Non-pigmented ciliary epithelial cell (primary cell): ENCODE results near the gene SUN5.
"Not testable (repeated sequence)": the region's sequence is repeated elsewhere in the genome, so short reads cannot be mapped to it uniquely, and the experiment has no call there.

ENCODE experiments used
- DNase-seq: peaks from one replicate; pipeline ENCODE4 v3.0.0-alpha.2; 2010; ENCODE audit warnings: low read depth

The SUN5 gene, protein sequence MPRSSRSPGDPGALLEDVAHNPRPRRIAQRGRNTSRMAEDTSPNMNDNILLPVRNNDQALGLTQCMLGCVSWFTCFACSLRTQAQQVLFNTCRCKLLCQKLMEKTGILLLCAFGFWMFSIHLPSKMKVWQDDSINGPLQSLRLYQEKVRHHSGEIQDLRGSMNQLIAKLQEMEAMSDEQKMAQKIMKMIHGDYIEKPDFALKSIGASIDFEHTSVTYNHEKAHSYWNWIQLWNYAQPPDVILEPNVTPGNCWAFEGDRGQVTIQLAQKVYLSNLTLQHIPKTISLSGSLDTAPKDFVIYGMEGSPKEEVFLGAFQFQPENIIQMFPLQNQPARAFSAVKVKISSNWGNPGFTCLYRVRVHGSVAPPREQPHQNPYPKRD

DNA sequence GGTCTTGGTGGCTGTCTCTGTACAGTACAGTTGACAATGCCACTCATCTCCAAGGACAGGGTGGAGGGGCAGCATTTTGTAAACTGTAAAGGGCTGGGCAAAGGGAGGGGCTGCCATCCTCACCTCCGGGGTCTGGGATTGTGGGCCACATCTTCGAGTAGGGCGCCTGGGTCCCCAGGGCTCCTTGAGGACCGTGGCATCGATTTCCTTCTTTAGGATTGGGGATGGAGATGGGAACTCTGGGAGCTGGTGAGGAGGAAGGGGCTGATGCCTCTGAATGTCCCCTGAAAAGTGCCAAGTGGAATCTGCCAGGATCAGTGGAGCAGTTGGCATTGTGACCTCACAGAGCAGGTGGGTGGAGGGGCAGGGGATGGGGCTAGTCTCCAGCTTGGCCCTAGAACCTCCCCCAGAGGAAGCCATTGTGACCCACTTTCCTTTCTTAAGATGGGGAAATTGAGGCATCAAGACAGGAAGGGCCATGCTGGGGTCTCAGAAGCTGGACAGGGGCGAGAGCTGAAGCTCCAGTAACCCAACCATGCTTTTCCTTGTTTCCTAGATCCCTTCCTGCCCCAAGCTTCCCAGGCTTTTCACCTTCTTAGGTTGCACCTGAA lies at the start of gene SUN5:
Gene SUN5 (minus strand): TSS at position 293 of the 611 bp plus-strand sequence. CDS start 93 bp downstream, at position 200.
- no peak for DNase-seq

DNA sequence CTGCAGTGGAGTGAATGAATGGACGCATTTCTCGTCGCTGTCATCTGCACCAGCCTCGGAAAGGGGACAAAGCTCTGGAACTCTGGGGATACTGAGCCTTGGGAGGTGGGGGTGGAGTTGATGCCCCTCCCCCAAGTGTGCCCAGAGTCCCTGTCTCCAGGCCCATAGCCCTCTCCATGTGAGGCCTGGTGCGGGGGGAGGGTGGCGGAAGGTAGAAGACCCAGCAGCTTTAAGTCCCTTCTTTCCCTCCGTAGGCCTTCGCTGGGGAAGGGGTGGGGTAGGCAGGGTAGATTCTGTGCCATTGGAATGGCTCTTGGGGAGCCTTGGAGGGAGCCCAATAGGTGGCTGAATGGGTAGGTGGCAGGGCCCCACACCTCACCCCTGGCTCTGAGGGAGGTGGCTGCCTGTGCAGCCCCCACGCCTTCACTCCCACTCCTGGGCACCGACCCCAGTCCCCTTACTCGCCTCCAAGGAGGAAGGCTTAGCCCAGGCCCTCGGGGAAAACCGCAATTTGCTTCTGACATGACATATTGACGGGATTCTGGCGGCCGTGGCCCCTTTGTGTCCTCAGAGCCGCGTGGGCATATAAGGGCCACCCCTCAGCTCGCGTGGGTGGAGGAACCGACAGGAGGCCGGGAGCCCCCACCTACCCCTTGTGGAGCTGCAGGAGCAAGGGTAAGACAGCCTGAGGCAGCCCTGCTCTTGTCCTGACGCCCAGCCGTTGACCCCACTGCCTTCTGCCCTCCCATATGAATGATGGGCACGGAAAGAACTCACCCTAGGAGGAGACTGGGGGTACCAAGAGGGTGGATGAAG lies 49.3 kb upstream of the SUN5 start, which contains the start of gene BPIFB3:
Gene BPIFB3 (plus strand): TSS at position 613 of the 816 bp plus-strand sequence. CDS start 1,533 bp downstream, outside the sequence.
- no peak for DNase-seq

DNA sequence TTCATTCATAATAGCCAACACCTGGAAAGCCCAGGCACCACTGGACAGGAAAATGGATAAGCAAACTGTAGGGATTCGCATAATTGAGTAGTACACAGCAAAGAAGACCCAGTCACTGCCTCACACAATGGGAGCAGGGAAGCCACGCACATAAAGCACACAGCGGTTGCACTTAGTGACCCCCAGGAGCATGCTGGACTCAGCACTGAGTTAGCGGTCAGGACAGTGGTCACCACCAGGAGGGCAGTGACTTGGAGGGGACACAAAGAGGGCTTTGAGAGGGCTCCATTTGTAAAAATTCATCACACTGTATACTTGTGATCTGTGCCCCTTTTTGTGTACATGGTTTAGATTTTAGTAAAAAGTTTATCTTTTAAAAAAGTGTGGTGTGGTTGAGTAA lies 47.1 kb upstream of the SUN5 start:
- no peak for DNase-seq

DNA sequence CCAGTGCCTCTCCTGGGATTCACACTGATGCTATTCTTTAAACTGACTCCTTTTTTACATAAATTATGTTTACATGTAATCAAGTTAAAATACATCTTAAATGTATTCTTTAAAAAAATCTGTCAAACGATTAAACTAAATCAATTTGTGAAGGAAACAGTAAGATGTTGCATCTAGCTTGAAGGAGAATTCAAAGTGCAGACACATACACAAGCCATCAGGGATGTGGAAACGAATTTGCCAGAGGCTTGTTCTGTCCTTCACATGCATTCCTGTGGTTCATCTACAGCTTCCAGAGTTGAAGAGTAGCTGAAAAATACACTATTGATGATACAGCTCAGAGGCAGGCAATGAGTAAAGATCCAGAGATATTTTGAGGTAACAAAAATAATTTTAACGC lies 42.2 kb upstream of the SUN5 start:
- DNase-seq = no peak

DNA sequence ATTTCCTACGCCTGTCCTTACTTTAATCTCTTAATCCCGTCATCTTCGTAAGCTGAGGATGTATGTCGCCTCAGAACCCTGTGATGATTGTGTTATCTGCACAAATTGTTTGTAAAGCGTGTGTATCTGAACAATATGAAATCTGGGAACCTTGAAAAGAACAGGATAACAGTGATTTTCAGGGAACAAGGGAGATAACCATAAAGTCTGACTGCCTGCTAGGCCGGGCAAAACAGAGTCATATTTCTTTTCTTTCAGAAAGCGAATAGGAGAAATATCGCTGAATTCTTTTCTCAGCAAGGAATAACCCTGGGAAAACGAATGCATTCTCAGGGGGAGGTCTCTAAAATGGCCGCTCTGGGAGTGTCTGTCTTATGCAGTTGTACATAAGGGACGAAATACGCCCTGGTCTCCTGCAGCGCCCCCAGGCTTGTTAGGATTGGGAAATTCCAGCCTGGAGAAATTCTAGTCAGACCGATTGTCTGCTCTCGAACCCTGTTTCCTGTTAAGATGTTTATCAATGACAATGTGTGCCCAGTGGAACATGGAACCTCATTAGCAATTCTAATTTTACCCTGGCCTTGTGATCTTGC lies 41.0 kb upstream of the SUN5 start:
- not testable (repeated sequence) for DNase-seq

DNA sequence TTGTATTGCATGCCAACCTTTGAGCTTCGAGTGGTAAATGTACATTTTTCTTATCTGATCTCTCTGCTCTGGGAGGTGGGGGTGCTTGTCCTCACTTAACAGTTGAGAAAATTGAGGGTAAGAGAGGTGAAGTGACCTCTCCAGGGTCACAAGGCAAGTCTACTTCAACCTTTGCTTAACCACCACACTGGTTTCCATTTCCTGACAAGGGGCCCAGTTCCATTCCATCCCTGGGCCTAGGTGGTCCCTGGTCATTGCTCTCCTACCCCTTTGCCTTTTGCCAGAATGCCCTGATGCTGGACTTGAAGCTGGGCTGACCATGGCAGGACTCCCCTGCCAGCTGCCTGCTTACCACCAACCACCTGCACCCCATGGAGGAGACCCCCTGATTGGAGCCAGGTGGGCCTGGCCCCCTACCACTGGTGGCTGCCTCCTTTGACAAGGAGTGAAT lies 39.5 kb upstream of the SUN5 start:
- no peak for DNase-seq

DNA sequence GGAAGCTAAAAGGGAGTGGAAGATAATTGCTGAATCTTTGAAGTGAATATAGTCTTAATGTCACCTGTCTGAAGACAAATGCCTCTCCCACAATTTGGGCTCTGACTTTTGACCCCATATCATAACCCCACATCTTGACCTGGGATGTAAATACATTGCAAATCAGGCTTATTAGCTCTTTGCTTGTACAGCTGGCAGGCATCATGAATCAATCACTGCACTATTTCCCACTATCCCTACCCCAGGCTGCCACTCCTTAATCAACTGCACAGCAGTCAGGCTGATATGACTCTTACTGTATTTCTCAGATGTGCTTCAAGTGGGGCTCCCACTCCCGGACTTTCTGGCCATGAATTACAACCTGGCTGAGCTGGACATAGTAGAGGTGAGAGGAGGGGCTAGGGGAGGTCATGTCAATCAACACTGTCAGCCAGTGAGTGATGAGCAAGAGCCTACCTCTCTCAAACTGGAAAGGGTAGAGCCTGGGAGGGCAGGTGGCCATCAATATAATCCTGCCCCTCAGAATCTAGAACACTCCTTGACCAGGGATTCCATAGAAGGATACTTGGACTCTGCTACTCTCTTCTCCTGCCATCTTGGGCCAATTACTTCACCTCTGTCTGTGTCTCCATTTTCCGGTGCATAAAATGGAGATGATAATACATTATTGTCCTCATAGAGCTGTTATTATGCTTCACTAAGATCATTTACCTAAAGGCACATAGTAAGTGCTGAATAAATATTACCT lies 38.9 kb upstream of the SUN5 start:
- no peak for DNase-seq

DNA sequence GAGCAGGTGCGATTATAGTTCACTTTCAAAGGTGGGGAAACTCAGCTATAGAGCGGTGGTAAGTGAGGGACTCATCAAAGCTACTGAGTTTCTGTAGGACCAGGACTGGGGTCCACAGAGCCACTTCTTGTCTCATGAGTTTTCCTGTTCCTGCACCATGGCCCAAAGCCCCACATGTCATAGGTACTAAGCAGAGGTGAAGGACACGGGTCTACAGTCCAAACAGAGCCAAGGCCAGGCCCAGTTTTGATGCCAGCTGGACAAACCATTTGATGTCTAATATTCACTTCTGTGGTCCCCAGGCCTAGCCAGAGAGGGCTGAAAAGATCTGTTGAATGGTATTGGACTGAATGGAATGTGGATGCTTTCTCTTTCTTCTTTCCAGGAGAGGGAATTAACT lies 38.2 kb upstream of the SUN5 start:
- no peak for DNase-seq

DNA sequence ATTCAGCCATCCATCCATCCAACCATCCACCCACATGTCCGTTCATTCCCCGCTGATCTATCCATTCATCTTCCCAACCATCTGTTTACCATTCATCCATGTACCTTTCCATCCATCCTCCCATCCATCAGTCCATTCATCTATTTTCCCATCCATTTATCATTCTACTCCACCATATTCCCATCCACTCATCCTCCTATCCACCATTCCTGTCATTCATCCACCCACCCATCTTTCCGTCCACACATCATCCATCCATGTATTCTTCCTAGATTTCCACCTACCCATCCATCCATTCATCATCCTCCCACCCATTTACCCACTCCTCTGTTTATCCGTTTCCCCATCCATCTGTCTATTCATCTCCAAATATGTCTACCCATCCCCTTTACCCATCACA lies 34.0 kb upstream of the SUN5 start:
- no peak for DNase-seq

DNA sequence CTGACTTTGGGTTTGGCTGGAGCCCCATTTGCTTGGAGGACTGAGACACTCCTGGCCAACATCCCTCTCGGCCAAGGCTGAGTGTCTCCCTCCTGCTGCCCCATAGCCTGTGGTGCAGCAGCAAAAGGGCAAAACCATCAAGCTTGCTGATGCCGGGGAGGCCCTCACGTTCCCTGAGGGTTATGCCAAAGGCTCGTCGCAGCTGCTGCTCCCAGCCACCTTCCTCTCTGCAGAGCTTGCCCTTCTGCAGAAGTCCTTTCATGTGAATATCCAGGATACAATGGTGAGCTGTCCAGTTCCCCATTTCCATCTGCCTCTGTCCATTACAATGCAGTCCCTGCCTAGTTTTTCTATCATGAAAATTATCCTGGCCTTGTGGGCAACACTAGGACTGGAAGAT lies 33.2 kb upstream of the SUN5 start:
- DNase-seq = no peak

DNA sequence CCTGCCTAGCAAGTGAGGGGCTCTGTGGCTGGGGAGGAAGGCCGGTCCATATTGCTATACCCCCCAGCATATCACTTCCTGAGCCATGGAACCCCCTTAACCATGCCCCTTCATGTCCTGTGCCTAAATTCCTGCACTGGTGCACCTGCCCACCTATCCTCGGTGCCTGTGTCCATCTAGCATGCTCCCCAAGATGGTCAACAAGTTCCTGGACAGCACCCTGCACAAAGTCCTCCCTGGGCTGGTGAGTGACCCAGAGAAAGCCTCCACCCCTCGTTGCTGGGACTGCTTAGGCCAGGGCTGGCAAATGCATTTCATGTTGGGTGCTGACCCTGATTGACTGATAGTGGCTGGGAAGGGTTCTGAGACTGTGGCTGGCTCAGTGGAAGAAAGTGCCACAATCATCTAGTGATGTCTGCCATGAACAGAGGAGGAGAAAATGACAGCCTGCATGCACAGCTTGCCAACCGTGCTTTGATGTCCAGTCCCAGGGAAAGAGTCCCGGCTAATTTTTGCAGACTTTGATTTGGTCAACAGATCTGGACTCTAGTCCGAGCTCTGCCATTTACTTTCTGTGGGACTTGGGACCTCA lies 30.8 kb upstream of the SUN5 start:
- no peak for DNase-seq

DNA sequence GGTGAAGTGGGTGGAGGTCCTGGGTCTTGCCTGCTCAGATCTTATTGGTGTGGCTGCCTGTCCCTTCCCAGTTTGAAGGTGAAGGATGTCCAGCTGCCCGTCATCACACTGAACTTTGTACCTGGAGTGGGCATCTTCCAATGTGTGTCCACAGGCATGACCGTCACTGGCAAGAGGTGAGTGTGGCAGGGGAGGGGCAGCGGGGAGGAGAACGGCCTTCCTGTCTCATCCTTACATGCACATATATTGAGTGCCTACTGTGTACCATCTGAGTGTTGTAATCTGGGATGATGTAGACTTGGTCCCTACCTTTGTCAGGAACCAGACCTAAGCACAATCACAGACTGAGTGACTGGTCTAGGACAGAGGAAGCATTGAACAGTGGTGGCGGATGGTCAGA lies 29.9 kb upstream of the SUN5 start:
- no peak for DNase-seq

DNA sequence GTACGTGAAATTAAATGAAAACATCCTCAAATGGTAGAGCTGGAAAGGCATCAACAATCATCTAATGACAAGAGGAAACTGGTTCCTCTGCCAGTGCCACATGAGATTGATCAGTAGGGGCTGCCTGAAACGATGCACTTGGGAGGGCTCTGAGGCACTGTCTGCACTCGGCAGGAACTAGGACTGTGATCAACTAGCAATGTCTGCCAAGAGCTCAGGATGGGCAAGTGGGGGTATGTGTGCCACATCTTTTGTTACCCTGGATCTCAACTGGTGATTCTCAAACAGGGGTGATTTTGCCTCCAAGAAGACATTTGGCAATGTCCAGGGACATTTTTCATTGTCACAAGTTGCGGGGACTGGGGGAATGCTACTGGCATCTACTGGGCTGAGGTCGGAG lies 29.1 kb upstream of the SUN5 start:
- DNase-seq = no peak

DNA sequence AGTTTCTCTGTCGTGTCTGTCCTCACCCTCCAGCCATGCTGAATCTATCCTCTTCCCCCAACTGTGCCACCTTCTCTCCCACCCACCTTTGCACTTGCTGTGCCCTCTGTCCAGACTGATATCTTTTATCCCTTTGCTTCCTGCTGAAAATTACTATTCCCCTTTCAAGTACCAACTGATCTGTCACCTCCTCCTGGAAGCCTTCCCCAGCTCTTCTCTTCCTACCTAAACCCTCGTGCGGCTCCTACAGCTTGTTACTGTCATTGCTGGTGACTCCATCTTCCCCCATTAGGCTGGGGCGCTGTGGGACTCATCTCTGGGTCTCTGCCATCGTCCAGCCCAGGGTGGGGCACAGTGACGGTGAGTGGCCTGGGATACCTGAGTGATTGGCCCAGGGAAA lies 28.3 kb upstream of the SUN5 start:
- DNase-seq = no peak

DNA sequence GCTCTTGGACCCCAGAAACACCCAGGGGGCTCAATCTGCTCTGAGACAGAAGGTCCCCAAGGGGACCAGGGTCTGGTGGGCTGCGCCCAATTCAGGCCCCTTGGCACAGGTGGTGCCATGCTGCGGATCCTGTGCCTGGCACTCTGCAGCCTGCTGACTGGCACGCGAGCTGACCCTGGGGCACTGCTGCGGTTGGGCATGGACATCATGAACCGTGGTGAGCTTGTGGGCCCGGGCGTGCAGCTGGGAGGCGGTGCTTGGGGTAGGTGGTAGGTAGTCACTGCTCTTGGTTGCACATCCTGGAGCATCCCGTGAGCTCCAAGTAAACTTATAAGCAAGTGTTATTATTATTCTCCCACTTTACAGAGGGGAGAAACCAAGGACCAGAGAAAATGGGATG lies 27.3 kb upstream of the SUN5 start, which contains the start of gene BPIFB6:
Gene BPIFB6 (plus strand): TSS at position 118 of the 400 bp plus-strand sequence. CDS start 0 bp downstream, at position 118.
- no peak for DNase-seq

DNA sequence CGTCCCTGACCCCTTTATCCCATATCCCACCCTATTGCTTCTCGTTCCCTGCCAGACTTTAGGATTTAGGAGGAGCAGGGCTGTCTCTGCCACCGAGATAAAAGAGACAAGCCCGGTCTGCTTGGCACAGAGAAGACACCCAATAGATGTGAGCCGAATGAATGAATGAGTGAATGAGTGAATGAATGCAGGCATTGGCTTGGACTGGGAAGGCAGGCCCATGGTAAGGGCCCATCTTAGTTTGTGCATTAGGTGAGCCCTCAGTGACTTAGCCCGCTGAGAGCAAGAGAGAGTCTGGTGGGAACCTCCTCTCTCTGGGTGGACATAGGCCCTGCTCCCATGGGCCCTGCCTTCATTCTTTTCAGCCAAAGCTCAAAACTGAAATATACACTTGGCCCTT lies 26.3 kb upstream of the SUN5 start:
- no peak for DNase-seq

DNA sequence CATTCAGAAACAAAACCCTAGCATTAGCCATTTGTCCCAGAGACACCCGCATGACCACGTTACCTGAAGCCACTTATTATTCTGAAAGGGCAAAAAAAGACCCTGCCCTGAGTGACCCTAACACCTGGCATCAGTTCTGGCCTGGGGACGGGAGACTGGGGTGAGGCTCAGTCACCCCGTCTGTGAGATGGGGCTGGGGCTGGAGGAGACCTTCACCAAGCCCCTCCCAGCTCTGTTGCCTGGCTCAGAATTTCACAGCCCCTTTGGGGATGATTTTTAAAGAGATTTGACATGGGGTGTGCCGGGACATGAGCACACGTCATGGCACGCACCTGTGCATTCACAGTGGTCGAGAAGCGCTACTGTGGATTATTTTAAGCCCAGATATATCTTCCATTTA lies 25.8 kb upstream of the SUN5 start:
- no peak for DNase-seq

DNA sequence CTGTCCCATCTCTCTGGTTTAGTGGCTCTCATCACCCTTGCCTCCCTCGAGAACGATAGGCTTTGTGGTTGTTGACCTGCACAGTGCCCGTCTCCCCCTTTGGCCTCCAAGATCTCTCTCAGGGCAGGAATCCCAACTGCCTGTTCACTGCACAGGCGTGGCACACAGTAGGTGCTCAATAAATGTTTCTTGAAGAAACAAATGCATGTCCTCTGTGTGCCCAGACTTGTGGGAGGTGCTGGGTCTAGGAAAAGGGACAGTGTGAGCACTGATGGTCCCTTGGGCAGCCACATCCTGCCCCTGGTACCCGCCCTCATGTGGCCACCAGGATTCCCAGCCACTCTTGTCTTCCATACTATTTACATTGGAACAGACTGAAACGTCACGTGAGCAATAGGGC lies 24.6 kb upstream of the SUN5 start:
- DNase-seq = no peak

DNA sequence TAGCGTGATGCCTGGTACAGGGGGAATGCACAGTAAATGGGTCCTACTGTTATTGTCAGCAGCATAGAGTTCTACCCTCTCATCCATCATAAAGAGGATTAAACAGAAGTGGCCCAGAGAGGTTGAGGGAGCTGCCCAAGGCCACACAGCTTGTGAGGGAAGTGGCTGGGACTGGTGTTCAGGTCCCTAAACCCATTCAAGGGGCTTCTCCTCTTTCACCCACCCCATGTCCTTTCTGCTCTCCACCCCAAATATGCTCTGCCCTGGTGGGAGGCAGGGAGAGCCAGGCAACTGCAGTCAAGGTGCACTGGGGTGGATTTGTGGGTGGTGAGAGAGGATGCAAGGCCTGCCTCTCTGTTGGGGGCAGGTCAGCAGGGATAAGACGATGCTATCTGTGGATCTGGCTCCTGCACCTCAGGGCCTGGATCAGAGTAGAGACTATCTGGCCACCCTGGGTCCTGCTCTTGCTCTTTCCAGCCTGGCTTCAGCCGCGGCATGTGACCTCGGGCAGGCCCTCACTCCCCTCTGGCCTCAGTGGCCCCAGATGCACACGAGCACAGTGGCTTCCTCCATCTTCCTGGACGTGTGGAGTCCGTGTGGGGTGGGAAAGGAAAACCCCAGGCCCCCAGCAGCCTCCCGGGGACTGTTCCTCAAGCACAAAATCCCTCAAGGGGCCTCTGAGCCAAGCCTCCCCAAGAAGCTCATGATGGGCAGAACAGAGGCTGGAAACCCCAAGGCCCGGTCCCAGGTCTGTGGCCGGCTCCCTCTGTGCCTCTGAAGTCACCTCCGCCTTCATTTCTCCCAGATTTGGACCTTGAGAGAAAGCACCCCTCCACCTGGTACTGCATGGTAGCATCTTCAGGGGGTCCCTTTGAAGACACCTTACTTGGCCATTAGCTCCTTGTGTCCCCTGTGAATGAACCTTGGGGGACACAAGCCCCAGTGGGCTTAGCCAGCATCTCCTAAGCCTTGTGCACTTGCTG lies 23.8 kb upstream of the SUN5 start:
- no peak for DNase-seq
